A549 treated with CORT108297 at 1 μM for 4 hours (cell line): ENCODE results near the gene ZNF525. TPM values are rescaled to one million over a fixed set of nuclear protein-coding genes. Genes with fewer than 3 reads are reported as not detected.

ENCODE experiments used
- total RNA-seq: library from RNA; stranded (reverse); fragments of 200-300 nt; extraction: Qiagen RNA extraction; gene quantifications from 5 replicates; pipeline ENCODE4 v1.2.3, GENCODE V29; 2022

The ZNF525 gene
- 0.24 to 0.60 TPM (median 0.35 TPM) in 5 replicates for total RNA-seq

DNA sequence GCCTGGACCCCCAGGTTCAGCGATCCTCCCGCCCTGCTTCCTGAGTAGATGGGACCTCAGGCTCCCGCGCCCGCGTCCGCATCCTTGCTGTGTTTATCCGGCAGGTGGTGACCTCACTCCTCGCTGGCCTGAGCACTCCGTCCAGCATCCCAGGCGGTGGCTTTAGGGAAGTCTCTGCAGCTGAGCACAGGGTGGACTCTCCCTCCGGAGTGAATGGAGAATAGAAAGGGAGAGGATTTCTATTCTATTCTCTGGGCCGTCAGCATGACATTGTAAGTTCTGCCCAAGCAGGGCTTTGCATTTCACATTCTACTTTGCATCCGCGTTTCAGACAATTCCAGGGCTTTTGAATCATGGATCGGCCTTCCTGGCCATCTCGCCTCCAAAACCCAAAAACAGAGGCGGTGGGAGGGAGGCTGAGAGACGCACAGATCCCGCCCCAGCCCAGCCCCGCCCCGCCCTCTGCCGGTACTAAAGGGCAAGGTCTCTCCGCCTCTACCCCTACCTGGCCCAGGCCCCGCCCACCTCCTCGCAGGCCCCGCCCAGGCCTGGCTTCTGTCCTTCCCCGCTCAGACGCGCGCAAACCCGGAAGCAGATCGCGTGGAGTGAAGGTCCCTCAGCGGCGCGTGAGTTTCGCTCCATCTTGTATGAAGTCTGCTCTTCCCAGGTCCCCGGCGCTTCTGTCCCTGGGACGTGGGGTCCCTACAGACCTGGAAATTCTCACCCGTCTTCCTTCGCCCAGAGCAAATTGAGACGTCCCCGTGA is at the start of gene ZNF525:
Gene ZNF525, plus strand, starts transcription at position 572 of the 765 bp plus-strand sequence. CDS start 6,577 bp downstream, outside the sequence.

DNA sequence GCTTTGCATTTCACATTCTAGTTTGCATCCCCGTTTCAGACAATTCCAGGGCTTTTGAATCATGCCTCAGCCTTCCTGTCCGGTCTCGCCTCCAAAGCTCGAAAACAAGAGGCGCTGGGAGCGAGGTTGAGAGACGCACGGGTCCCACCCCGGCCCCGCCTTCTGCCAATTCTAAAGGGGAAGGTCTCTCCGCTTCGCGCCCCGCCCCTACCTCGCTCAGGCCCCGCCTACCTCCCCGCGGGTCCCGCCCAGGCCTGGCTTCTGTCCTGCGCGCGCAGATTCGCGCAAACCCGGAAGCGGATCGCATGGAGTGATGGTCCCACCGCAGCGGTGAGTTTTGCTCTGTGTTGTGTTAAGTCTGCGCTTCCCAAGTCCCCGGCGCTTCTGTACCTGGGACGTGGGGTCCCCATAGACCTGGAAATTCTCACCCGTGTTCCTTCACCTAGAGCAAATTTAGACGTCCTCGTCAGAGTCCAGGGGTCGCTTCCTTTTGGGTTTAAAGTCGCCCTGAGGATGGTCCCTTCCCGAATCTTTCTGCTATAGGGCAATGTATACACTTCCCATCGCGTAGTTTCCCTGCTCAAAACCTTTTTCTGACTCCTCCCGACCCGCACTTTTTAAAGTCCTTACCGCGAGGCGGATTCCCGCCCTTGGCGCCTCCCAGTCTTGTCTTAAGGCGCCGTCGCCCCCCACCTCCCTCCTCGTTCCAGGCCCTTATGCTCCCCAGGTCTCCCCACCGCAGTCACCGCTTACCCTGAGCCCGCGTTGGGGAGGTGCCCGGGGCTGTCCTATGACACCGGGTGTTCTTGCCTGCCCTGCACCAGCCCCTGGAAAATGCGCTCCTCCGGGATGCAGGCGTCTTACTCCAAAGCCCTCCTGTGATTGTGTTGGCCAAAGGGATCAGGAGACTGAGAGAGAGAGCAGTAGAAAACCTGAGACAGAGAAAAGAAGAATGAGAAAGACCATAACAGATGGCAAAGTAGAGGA is 31.7 kb upstream of the ZNF525 start, which contains the start of gene ZNF845:
Gene ZNF845, plus strand, starts transcription at position 287 of the 987 bp plus-strand sequence. CDS start 7,559 bp downstream, outside the sequence.

DNA sequence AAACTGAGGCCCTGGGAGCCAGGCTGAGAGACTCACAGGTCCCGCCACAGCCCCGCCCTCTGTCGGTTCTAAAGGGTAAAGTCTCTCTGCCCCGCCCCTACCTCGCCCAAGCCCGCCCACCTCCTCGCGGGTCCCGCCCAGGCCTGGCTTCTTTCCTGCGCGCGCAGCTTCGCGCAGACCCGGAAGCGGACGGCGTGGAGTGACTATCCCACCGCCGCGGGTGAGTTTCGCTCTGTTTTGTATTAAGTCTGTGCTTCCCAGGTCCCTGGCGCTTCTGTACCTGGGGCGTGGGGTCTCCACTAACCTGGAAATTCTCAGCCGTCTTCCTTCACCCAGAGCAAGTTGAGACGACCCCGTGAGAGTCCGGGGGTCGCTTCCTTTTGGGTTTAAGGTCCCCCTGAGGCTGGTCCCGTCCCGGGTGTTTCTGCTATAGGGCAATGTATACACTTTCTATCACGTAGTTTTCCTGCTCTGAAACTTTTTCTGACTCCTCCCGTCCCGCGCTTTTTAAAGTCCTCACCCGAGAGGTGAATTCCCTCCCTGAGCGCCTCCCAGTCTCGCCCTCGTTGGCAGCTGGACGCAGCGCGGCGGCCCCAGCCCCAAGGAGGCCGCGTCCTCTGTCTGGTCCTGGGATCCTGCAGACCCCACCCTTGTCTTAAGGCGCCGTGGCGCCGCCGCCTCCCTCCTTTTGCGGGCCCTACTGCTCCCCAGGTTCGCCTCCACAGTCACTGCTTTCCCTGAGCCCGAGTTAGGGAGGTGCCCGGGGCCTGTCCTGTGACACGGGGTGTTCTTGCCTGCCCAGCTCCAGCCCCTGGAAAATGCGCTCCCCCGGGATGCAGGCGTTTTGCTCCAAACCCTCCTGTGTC is 29.7 kb downstream of the ZNF525 start, which contains the start of gene ZNF765:
Gene ZNF765, plus strand, starts transcription at position 176 of the 866 bp plus-strand sequence. CDS start 2,867 bp downstream, outside the sequence.

DNA sequence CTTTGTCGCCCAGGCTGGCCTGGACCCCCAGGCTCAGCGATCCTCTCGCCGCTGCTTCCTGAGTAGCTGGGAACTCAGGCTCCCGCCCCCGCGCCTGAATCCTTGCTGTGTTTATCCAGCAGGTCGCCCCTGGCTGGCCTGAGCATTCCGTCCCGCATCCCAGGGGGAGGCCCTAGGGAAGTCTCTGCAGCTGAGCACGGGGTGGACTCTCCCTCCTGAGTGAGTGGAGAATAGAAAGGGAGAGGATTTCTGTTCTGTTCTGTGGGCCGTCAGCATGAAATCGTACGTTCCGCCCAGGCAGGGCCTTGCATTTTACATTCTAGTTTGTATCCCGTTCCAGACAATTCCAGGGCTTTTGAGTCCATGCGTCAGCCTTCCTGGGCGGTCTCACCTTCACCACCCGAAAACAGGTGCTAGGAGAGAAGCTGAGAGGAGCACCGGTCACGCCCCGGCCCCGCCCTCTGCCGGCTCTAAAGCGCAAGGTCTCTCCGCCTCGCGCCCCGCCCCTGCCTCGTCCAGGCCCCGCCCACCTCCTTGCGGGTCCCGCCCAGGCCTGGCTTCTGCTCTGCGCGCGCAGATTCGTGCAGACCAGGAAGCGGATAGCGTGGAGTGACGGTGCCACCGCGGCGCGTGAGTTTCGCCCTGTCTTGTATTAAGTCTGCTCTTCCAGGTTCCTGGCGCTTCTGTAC is 66.0 kb downstream of the ZNF525 start, which contains the start of gene ZNF761:
Gene ZNF761, plus strand, starts transcription at position 586 of the 689 bp plus-strand sequence. CDS start 15,285 bp downstream, outside the sequence.

Other genes starting within 250 kb of the ZNF525 start
- not detected in 5 replicates for gene ZNF415, start 232.8 kb upstream of the ZNF525 start, total RNA-seq
- gene ZNF347, start 206.7 kb upstream of the ZNF525 start, total RNA-seq: not detected in 5 replicates
- gene ZNF665, start 172.3 kb upstream of the ZNF525 start, total RNA-seq: not detected in 5 replicates
- not detected in 5 replicates for gene ZNF677, start 110.8 kb upstream of the ZNF525 start, total RNA-seq
- not detected in 5 replicates for gene VN1R2, start 107.4 kb upstream of the ZNF525 start, total RNA-seq
- not detected in 5 replicates for gene VN1R4, start 98.0 kb upstream of the ZNF525 start, total RNA-seq
- 2.9 to 4.3 TPM (median 3.2 TPM) in 5 replicates for gene ZNF845, start 32.0 kb upstream of the ZNF525 start, total RNA-seq
- 3.5 to 5.1 TPM (median 3.7 TPM) in 5 replicates for gene ZNF765, start 29.4 kb downstream of the ZNF525 start, total RNA-seq
- gene ZNF761, start 66.3 kb downstream of the ZNF525 start, total RNA-seq: 7.3 to 8.2 TPM (median 7.6 TPM) in 5 replicates
- 0.17 to 0.33 TPM (median 0.25 TPM) in 5 replicates for gene ZNF813, start 102.0 kb downstream of the ZNF525 start, total RNA-seq
- gene ZNF331, start 172.4 kb downstream of the ZNF525 start, total RNA-seq: 10.9 to 13.2 TPM (median 13.0 TPM) in 5 replicates